ENCODE results near the gene DGKZ.

DNA sequence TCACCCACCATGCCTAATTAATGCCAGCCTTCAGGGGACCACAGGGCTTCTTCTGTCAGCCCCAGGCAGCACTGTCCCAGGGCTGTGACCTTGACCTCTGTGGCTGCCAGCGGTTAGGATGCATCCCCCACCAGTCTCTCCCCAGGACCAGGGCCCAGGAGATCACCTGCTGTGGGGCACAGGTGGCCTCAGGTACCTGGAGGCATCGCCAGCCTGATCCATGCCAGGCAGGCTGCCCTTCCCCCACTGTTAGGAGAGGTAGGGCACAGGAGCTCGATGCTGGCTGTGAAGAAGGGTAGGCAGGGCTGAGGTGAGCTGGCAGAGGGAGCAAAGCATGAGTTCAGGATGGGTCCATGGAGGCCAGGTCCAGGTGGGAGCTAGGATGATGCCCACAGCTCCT, 17.5 kb downstream of the DGKZ start:
- TF ChIP-seq, protein P1, sequence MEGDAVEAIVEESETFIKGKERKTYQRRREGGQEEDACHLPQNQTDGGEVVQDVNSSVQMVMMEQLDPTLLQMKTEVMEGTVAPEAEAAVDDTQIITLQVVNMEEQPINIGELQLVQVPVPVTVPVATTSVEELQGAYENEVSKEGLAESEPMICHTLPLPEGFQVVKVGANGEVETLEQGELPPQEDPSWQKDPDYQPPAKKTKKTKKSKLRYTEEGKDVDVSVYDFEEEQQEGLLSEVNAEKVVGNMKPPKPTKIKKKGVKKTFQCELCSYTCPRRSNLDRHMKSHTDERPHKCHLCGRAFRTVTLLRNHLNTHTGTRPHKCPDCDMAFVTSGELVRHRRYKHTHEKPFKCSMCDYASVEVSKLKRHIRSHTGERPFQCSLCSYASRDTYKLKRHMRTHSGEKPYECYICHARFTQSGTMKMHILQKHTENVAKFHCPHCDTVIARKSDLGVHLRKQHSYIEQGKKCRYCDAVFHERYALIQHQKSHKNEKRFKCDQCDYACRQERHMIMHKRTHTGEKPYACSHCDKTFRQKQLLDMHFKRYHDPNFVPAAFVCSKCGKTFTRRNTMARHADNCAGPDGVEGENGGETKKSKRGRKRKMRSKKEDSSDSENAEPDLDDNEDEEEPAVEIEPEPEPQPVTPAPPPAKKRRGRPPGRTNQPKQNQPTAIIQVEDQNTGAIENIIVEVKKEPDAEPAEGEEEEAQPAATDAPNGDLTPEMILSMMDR (IDR thresholded peaks at IDR 0.05): no peak
- TF ChIP-seq EP300 (IDR thresholded peaks at IDR 0.05): no peak
- no peak for TF ChIP-seq POLR2A (IDR thresholded peaks at IDR 0.05; ENCODE audit: low read length)
- TF ChIP-seq, protein P2, sequence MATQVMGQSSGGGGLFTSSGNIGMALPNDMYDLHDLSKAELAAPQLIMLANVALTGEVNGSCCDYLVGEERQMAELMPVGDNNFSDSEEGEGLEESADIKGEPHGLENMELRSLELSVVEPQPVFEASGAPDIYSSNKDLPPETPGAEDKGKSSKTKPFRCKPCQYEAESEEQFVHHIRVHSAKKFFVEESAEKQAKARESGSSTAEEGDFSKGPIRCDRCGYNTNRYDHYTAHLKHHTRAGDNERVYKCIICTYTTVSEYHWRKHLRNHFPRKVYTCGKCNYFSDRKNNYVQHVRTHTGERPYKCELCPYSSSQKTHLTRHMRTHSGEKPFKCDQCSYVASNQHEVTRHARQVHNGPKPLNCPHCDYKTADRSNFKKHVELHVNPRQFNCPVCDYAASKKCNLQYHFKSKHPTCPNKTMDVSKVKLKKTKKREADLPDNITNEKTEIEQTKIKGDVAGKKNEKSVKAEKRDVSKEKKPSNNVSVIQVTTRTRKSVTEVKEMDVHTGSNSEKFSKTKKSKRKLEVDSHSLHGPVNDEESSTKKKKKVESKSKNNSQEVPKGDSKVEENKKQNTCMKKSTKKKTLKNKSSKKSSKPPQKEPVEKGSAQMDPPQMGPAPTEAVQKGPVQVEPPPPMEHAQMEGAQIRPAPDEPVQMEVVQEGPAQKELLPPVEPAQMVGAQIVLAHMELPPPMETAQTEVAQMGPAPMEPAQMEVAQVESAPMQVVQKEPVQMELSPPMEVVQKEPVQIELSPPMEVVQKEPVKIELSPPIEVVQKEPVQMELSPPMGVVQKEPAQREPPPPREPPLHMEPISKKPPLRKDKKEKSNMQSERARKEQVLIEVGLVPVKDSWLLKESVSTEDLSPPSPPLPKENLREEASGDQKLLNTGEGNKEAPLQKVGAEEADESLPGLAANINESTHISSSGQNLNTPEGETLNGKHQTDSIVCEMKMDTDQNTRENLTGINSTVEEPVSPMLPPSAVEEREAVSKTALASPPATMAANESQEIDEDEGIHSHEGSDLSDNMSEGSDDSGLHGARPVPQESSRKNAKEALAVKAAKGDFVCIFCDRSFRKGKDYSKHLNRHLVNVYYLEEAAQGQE (IDR thresholded peaks at IDR 0.05): no peak
- TF ChIP-seq HDAC2 (IDR thresholded peaks at IDR 0.05): no peak
- no peak for TF ChIP-seq SMC3 (IDR thresholded peaks at IDR 0.05)
- TF ChIP-seq, protein P3, sequence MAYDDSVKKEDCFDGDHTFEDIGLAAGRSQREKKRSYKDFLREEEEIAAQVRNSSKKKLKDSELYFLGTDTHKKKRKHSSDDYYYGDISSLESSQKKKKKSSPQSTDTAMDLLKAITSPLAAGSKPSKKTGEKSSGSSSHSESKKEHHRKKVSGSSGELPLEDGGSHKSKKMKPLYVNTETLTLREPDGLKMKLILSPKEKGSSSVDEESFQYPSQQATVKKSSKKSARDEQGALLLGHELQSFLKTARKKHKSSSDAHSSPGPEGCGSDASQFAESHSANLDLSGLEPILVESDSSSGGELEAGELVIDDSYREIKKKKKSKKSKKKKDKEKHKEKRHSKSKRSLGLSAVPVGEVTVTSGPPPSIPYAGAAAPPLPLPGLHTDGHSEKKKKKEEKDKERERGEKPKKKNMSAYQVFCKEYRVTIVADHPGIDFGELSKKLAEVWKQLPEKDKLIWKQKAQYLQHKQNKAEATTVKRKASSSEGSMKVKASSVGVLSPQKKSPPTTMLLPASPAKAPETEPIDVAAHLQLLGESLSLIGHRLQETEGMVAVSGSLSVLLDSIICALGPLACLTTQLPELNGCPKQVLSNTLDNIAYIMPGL (CRISPR knock-in tag; IDR thresholded peaks at IDR 0.05; ENCODE audit: borderline replicate concordance): no peak
- TF ChIP-seq RAD21 (conservative IDR thresholded peaks at IDR 0.05 in 1 of 2, IDR thresholded peaks at IDR 0.05 in 1 of 2): no peak
- TF ChIP-seq, protein P4, sequence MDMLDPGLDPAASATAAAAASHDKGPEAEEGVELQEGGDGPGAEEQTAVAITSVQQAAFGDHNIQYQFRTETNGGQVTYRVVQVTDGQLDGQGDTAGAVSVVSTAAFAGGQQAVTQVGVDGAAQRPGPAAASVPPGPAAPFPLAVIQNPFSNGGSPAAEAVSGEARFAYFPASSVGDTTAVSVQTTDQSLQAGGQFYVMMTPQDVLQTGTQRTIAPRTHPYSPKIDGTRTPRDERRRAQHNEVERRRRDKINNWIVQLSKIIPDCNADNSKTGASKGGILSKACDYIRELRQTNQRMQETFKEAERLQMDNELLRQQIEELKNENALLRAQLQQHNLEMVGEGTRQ (IDR thresholded peaks at IDR 0.05): no peak
- TF ChIP-seq MAFK (IDR thresholded peaks at IDR 0.05; ENCODE audit: partially characterized antibody): no peak
- no peak for TF ChIP-seq POLR2AphosphoS2 (conservative IDR thresholded peaks at IDR 0.05; ENCODE audit: low read length)
- TF ChIP-seq TP53 (CRISPR knock-in tag; IDR thresholded peaks at IDR 0.05): no peak
- TF ChIP-seq KDM5A (IDR thresholded peaks at IDR 0.05): no peak
